HUES6 (cell line): ENCODE data around the gene PARP2.
A peak's percentile ranks its signal among the peaks of the same experiment; 100 is the strongest.

Experiments
- H3K27ac ChIP-seq: 2 replicates; pipeline ENCODE4 v1.7.0; 2013; ENCODE audit warnings: low read depth, mild to moderate bottlenecking, low read length, inconsistent platforms
- H3K27me3 ChIP-seq: 2 replicates; pipeline ENCODE4 v1.6.1; 2013; ENCODE audit warnings: low read length; ENCODE audit not compliant: control insufficient read depth, insufficient read depth
- H3K36me3 ChIP-seq: 2 replicates; pipeline ENCODE4 v1.6.1; 2013; ENCODE audit warnings: low read length; ENCODE audit not compliant: control insufficient read depth, insufficient read depth
- H3K4me1 ChIP-seq: 2 replicates; pipeline ENCODE4 v1.6.1; 2013; ENCODE audit warnings: low read length; ENCODE audit not compliant: control insufficient read depth, insufficient read depth
- H3K4me3 ChIP-seq: 2 replicates; pipeline ENCODE4 v1.5.1; 2013; ENCODE audit warnings: low read depth, low read length
- H3K9ac ChIP-seq: one replicate; pipeline ENCODE4 v1.6.1; 2013; ENCODE audit warnings: mild to moderate bottlenecking, low read length
- H3K9me3 ChIP-seq: 2 replicates; pipeline ENCODE4 v1.6.1; 2013; ENCODE audit warnings: low read depth, low read length; ENCODE audit not compliant: control insufficient read depth, insufficient read depth

The PARP2 gene

GRCh38 chr14:20400589-20400964 lies 57.1 kb downstream of the PARP2 start:
- H3K4me1 ChIP-seq: no peaks in the 10 kb centered on the region
- no peak overlapping the region for H3K27ac ChIP-seq
- H3K9me3 ChIP-seq: no peaks in the 10 kb centered on the region
- H3K27me3 ChIP-seq: no peaks in the 10 kb centered on the region
- no peak overlapping the region for H3K9ac ChIP-seq
- H3K36me3 ChIP-seq: peaks cover 81% of the 10 kb centered on the region
- no peak overlapping the region for H3K4me3 ChIP-seq

GRCh38 chr14:20400965-20401593 lies 57.6 kb downstream of the PARP2 start:
- H3K4me1 ChIP-seq: no peaks in the 10 kb centered on the region
- H3K27ac ChIP-seq: peak overlapping the region; percentile 30; the same call in 1 of the 2 replicates
- H3K9ac ChIP-seq: no peak overlapping the region
- no peak overlapping the region for H3K4me3 ChIP-seq
- peaks cover 80% of the 10 kb centered on the region for H3K36me3 ChIP-seq
- no peaks in the 10 kb centered on the region for H3K9me3 ChIP-seq
- H3K27me3 ChIP-seq: no peaks in the 10 kb centered on the region

GRCh38 chr14:20403521-20403920 lies 60.1 kb downstream of the PARP2 start:
- H3K36me3 ChIP-seq: peaks cover 88% of the 10 kb centered on the region
- H3K4me1 ChIP-seq: no peaks in the 10 kb centered on the region
- H3K9me3 ChIP-seq: no peaks in the 10 kb centered on the region
- H3K27ac ChIP-seq: no peak overlapping the region
- H3K4me3 ChIP-seq: no peak overlapping the region
- no peaks in the 10 kb centered on the region for H3K27me3 ChIP-seq
- no peak overlapping the region for H3K9ac ChIP-seq
